RWPE1 (cell line): ENCODE data around the gene AQP3.
"Not testable (repeated sequence)": the region's sequence is repeated elsewhere in the genome, so short reads cannot be mapped to it uniquely, and the experiment has no call there.

Experiments
- CTCF ChIA-PET: fragments of 350-600 bp; sonication (Branson Sonifier 250); formaldehyde crosslinking; extraction: SDS; loops from one replicate; lab custom pipeline; 2021; lab: Yijun Ruan, JAX
- POLR2A ChIA-PET: fragments of 400-600 bp; formaldehyde crosslinking; extraction: SDS; loops from one replicate; lab custom pipeline; 2020; ENCODE audit warnings: antibody characterized with exemption; ENCODE audit not compliant: low non-redundant PET; lab: Yijun Ruan, JAX
- DNase-seq: peaks from one replicate; pipeline ENCODE4 v3.0.0; 2012; ENCODE audit warnings: low spot score
- H3K27ac ChIP-seq: fragments of 450-650 bp; 2 replicates; pipeline ENCODE4 v1.5.1; 2017
- CTCF ChIP-seq: fragments of 450-650 bp; conservative IDR thresholded peaks from 2 replicates; pipeline ENCODE4 v1.5.1; 2017; ENCODE audit warnings: low read depth, mild to moderate bottlenecking

Gene AQP3

GRCh38 chr9:33414889-33415500, 32.4 kb downstream of the AQP3 start:
- DNase-seq, result no peak
- peak overlapping the region; percentile 70 for H3K27ac ChIP-seq
- TF ChIP-seq CTCF, result no peak
- ChIA-PET CTCF (interaction anchor here (0.7 to 2.0 kb wide), 4 partner anchors 11 to 259 kb away, joined by 3 to 11 read pairs (median 8); no protein-coding TSS in a partner anchor), POLR2A (no interaction called here)

GRCh38 chr9:33414268-33414667, 33.1 kb downstream of the AQP3 start:
- ChIA-PET POLR2A (no interaction called here), CTCF (interaction anchor here (1.6 to 2.0 kb wide), 3 partner anchors 10 to 52 kb away, joined by 4 to 11 read pairs (median 5); no protein-coding TSS in a partner anchor)
- DNase-seq, result no peak
- TF ChIP-seq CTCF, result no peak
- peak overlapping the region; percentile 70 for H3K27ac ChIP-seq

- peak overlapping the region; percentile 63 for H3K27ac ChIP-seq
- TF ChIP-seq CTCF, result no peak
- ChIA-PET POLR2A (interaction anchor here (0.6 kb wide), 1 partner anchor 37 kb away, joined by 3 read pairs; no protein-coding TSS in a partner anchor), CTCF (interaction anchor here (0.6 to 2.8 kb wide), 3 partner anchors 9 to 58 kb away, joined by 4 to 12 read pairs (median 6); no protein-coding TSS in a partner anchor)
- peak; percentile 58 for DNase-seq
Observed at GRCh38 chr9:33408087-33408486, 39.3 kb downstream of the AQP3 start.

- peak overlapping the region; percentile 63; the same call in 1 of the 2 replicates for H3K27ac ChIP-seq
- no peak for DNase-seq
- ChIA-PET CTCF (interaction anchor here (1.3 to 2.8 kb wide), 2 partner anchors 46 to 59 kb away, joined by 6 to 12 read pairs; no protein-coding TSS in a partner anchor), POLR2A (no interaction called here)
- TF ChIP-seq CTCF, result no peak
Observed at GRCh38 chr9:33407061-33407460, 40.3 kb downstream of the AQP3 start.

GRCh38 chr9:33404788-33405362, 42.5 kb downstream of the AQP3 start:
- TF ChIP-seq CTCF, result no peak
- DNase-seq, result no peak
- H3K27ac ChIP-seq, result peak overlapping the region; percentile 33
- ChIA-PET CTCF (interaction anchor here (0.7 to 2.7 kb wide), 8 partner anchors 10 to 310 kb away, joined by 3 to 33 read pairs (median 7); partner anchors contain the start of gene AQP3), POLR2A (no interaction called here)

GRCh38 chr9:33403941-33404787, 43.2 kb downstream of the AQP3 start:
- DNase-seq, result no peak
- CTCF ChIA-PET, result interaction anchor here (0.6 to 2.7 kb wide), 14 partner anchors 11 to 318 kb away, joined by 3 to 33 read pairs (median 5); partner anchors contain the start of gene AQP3
- H3K27ac ChIP-seq, result peak overlapping the region; percentile 33
- POLR2A ChIA-PET, result no interaction called here
- TF ChIP-seq CTCF, result no peak

- H3K27ac ChIP-seq, result peak within 1 kb of the TSS; percentile 21; the same call in 1 of the 2 replicates
- CTCF ChIA-PET, result interaction anchor here (0.6 to 2.7 kb wide), 6 partner anchors 8 to 64 kb away, joined by 3 to 33 read pairs (median 4); partner anchors contain the start of gene AQP3
- POLR2A ChIA-PET, DNase-seq: not testable (repeated sequence)
Observed at GRCh38 chr9:33402371-33402770, 45.0 kb downstream of the AQP3 start, which contains the start of gene AQP7. Gene AQP7, minus strand, starts transcription at chr9:33402568. Its CDS starts 1,306 bp downstream, at chr9:33401262.

- POLR2A ChIA-PET, H3K27ac ChIP-seq, CTCF ChIA-PET, DNase-seq: not testable (repeated sequence)
Observed at GRCh38 chr9:33401809-33402208, 45.6 kb downstream of the AQP3 start.
